Right lung (tissue), 5 donors: Measurements from ENCODE around the gene GALR3. TPM values are rescaled to one million over a fixed set of nuclear protein-coding genes. Genes with fewer than 3 reads are reported as not detected.

Source experiments
- DNase-seq, 2 donors: peaks; one replicate each; pipeline ENCODE4 v3.0.0-alpha.2; 2013
- polyA plus RNA-seq, 5 donors: library from polyadenylated mRNA; unstranded; fragments of 120-200 nt; gene quantifications; one replicate each; pipeline versions ENCODE4 v1.2.1 to v1.2.3, GENCODE V29; 2013; ENCODE audit warnings: inconsistent platforms in 1 of 5, low replicate concordance in 1 of 5; ENCODE audit not compliant: insufficient read length in 5 of 5, insufficient read depth in 1 of 5

Gene GALR3
- polyA plus RNA-seq, 5 donors: 0.13 TPM; not detected in 4

- no peak for DNase-seq
Measured at GRCh38 chr22:37862570-37863325, 39.6 kb downstream of the GALR3 start.

GRCh38 chr22:37865510-37865909 lies 42.3 kb downstream of the GALR3 start:
- no peak for DNase-seq

GRCh38 chr22:37870273-37870672 lies 47.1 kb downstream of the GALR3 start:
- DNase-seq: no peak

Other genes starting within 250 kb of the GALR3 start
- 1 to 10 TPM in 4 of 5 donors, under 1 TPM in 1; 0.85 to 1.9 (median 1.2) TPM for gene LGALS2, start 243.3 kb upstream of the GALR3 start, polyA plus RNA-seq
- gene GGA1, start 214.5 kb upstream of the GALR3 start, polyA plus RNA-seq: 10 to 100 TPM; 43.5 to 62.6 (median 55.2) TPM
- gene SH3BP1, start 183.7 kb upstream of the GALR3 start, polyA plus RNA-seq: 10 to 100 TPM; 16.0 to 31.9 (median 23.0) TPM
- 10 to 100 TPM; 10.1 to 15.5 (median 13.2) TPM for gene PDXP, start 164.7 kb upstream of the GALR3 start, polyA plus RNA-seq
- gene LGALS1, start 147.7 kb upstream of the GALR3 start, polyA plus RNA-seq: 100 to 1,000 TPM; 571 to 929 (median 646) TPM
- gene NOL12, start 137.0 kb upstream of the GALR3 start, polyA plus RNA-seq: 10 to 100 TPM; 17.1 to 28.2 (median 18.8) TPM
- 10 to 100 TPM; 51.7 to 86.8 (median 63.2) TPM for gene TRIOBP, start 126.3 kb upstream of the GALR3 start, polyA plus RNA-seq
- 10 to 100 TPM in 1 of 5 donors, 1 to 10 TPM in 4; 6.9 to 12.6 (median 8.0) TPM for gene GCAT, start 15.4 kb upstream of the GALR3 start, polyA plus RNA-seq
- 10 to 100 TPM; 16.2 to 25.4 (median 19.6) TPM for gene ANKRD54, start 21.0 kb downstream of the GALR3 start, polyA plus RNA-seq
- gene EIF3L, start 26.0 kb downstream of the GALR3 start, polyA plus RNA-seq: 1,000 to 10,000 TPM in 4 of 5 donors, 100 to 1,000 TPM in 1; 979 to 1,210 (median 1,196) TPM
- 10 to 100 TPM; 15.3 to 25.1 (median 15.9) TPM for gene MICALL1, start 82.9 kb downstream of the GALR3 start, polyA plus RNA-seq
- 1 to 10 TPM; 3.9 to 6.8 (median 4.4) TPM for gene C22orf23, start 130.2 kb downstream of the GALR3 start, polyA plus RNA-seq
- gene POLR2F, start 130.3 kb downstream of the GALR3 start, polyA plus RNA-seq: 10 to 100 TPM; 46.9 to 84.3 (median 53.9) TPM
- gene SOX10, start 161.2 kb downstream of the GALR3 start, polyA plus RNA-seq: 1 to 10 TPM in 1 of 5 donors, under 1 TPM in 4; 0.48 to 1.2 (median 0.53) TPM
- 10 to 100 TPM; 21.1 to 31.6 (median 29.0) TPM for gene PICK1, start 234.0 kb downstream of the GALR3 start, polyA plus RNA-seq